ENCODE data around the gene C10orf90. TPM values are rescaled to one million over a fixed set of nuclear protein-coding genes. Genes with fewer than 3 reads are reported as not detected.

The C10orf90 gene
- total RNA-seq, 1 experiment from 2014 or later = 0.67 TPM

- in situ Hi-C loops (cut with HindIII; ENCODE audit: low pct_unique_long_range_greater_than_20kb, low sequenced_read_pairs) = no loop called here
- ATAC-seq = no peak
- CTCF ChIA-PET = no interaction called here
Measured at GRCh38 chr10:126474031-126474430, 196.5 kb downstream of the C10orf90 start.

GRCh38 chr10:126470991-126471390 lies 199.5 kb downstream of the C10orf90 start:
- BruUV-seq (replicated peaks) = no TSS peak
- no peak for TF ChIP-seq TCF7L2 (IDR thresholded peaks at IDR 0.05; ENCODE audit: low read depth, low read length)
- TF ChIP-seq SIN3A (IDR thresholded peaks at IDR 0.05; ENCODE audit: borderline replicate concordance, insufficient read depth, low read depth, low read length) = no peak
- TF ChIP-seq, protein P1, sequence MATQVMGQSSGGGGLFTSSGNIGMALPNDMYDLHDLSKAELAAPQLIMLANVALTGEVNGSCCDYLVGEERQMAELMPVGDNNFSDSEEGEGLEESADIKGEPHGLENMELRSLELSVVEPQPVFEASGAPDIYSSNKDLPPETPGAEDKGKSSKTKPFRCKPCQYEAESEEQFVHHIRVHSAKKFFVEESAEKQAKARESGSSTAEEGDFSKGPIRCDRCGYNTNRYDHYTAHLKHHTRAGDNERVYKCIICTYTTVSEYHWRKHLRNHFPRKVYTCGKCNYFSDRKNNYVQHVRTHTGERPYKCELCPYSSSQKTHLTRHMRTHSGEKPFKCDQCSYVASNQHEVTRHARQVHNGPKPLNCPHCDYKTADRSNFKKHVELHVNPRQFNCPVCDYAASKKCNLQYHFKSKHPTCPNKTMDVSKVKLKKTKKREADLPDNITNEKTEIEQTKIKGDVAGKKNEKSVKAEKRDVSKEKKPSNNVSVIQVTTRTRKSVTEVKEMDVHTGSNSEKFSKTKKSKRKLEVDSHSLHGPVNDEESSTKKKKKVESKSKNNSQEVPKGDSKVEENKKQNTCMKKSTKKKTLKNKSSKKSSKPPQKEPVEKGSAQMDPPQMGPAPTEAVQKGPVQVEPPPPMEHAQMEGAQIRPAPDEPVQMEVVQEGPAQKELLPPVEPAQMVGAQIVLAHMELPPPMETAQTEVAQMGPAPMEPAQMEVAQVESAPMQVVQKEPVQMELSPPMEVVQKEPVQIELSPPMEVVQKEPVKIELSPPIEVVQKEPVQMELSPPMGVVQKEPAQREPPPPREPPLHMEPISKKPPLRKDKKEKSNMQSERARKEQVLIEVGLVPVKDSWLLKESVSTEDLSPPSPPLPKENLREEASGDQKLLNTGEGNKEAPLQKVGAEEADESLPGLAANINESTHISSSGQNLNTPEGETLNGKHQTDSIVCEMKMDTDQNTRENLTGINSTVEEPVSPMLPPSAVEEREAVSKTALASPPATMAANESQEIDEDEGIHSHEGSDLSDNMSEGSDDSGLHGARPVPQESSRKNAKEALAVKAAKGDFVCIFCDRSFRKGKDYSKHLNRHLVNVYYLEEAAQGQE (IDR thresholded peaks at IDR 0.05; ENCODE audit: insufficient read depth in 1 of 2, low read depth in 2 of 2, low read length in 1 of 2) = no peak
- TF ChIP-seq POLR2AphosphoS5 (IDR thresholded peaks at IDR 0.05; ENCODE audit: low read depth, low read length) = no peak
- TF ChIP-seq CTCF (IDR thresholded peaks at IDR 0.05) = no peak
- CTCF ChIA-PET = no interaction called here
- Histone ChIP-seq H3K4me1 (ENCODE audit: control insufficient read depth, insufficient read depth, low read length) (no peaks in the 10 kb centered on the region), H3K27me3 (ENCODE audit: control insufficient read depth, insufficient read depth, low read length) (no peaks in the 10 kb centered on the region), H3K9me3 (ENCODE audit: control insufficient read depth, insufficient read depth, low read depth, low read length) (peaks cover 4% of the 10 kb centered on the region; the same call in 1 of the 2 replicates), H3K4me3 (ENCODE audit: low read depth in 2 of 2, low read length in 2 of 2) (no peak overlapping the region), H3K27ac (ENCODE audit: low read length) (no peak overlapping the region), H3K36me3 (ENCODE audit: control insufficient read depth, insufficient read depth, low read length) (no peaks in the 10 kb centered on the region)
- intact Hi-C loops (cut with micrococcal nuclease; ENCODE audit: unreplicated experiment) = no loop called here
- no peak for ATAC-seq
- in situ Hi-C loops (cut with HindIII; ENCODE audit: low pct_unique_long_range_greater_than_20kb, low sequenced_read_pairs) = no loop called here
- POLR2A ChIA-PET = no interaction called here
- DNase-seq (ENCODE audit: low read depth, low spot score) = no peak

More at GRCh38 chr10:126474031-126474430, 196.5 kb downstream of the C10orf90 start:
- Histone ChIP-seq H3K9me3 (ENCODE audit: control insufficient read depth, insufficient read depth, low read depth, low read length) (peaks cover 4% of the 10 kb centered on the region; the same call in 1 of the 2 replicates), H3K4me1 (ENCODE audit: control insufficient read depth, insufficient read depth, low read length) (no peaks in the 10 kb centered on the region), H3K4me3 (ENCODE audit: low read depth in 2 of 2, low read length in 2 of 2) (no peak overlapping the region), H3K36me3 (ENCODE audit: control insufficient read depth, insufficient read depth, low read length) (no peaks in the 10 kb centered on the region), H3K27ac (ENCODE audit: low read length) (no peak overlapping the region), H3K27me3 (ENCODE audit: control insufficient read depth, insufficient read depth, low read length) (no peaks in the 10 kb centered on the region)
- TF ChIP-seq CTCF (IDR thresholded peaks at IDR 0.05) = no peak
- TF ChIP-seq SIN3A (IDR thresholded peaks at IDR 0.05; ENCODE audit: borderline replicate concordance, insufficient read depth, low read depth, low read length) = no peak
- TF ChIP-seq POLR2AphosphoS5 (IDR thresholded peaks at IDR 0.05; ENCODE audit: low read depth, low read length) = no peak
- TF ChIP-seq, protein P1 (IDR thresholded peaks at IDR 0.05; ENCODE audit: insufficient read depth in 1 of 2, low read depth in 2 of 2, low read length in 1 of 2) = no peak
- no peak for TF ChIP-seq TCF7L2 (IDR thresholded peaks at IDR 0.05; ENCODE audit: low read depth, low read length)
- BruUV-seq (replicated peaks) = no TSS peak
- POLR2A ChIA-PET = no interaction called here
- intact Hi-C loops (cut with micrococcal nuclease; ENCODE audit: unreplicated experiment) = no loop called here
- DNase-seq (ENCODE audit: low read depth, low spot score) = no peak
